Measurements from ENCODE around the gene PPP2R1B.

GRCh38 chr11:111785886-111786412, 19.8 kb upstream of the PPP2R1B start:
- TF ChIP-seq POLR2A (IDR thresholded peaks at IDR 0.05) (no peak), CTCF (IDR thresholded peaks at IDR 0.05) (no peak)
